SK-N-SH (cell line): ENCODE results near the gene CDHR3. TPM values are rescaled to one million over a fixed set of nuclear protein-coding genes. Genes with fewer than 3 reads are reported as not detected.

Experiments
- CTCF ChIA-PET: fragments of 300-600, 350-600 bp; formaldehyde crosslinking; extraction: SDS; loops from one replicate; lab custom pipeline; 2021; lab: Yijun Ruan, JAX
- POLR2A ChIA-PET: fragments of 350-600 bp; sonication (Branson Sonifier 250); formaldehyde crosslinking; extraction: SDS; loops from one replicate; lab custom pipeline; 2020; ENCODE audit warnings: antibody characterized with exemption, inconsistent platforms; lab: Yijun Ruan, JAX
- DNase-seq: peaks from one replicate; pipeline ENCODE4 v3.0.0; 2012
- H2AFZ ChIP-seq: fragments of 200-600 bp; sonication (generic); 2 replicates; pipeline ENCODE4 v1.8.1; 2016; ENCODE audit warnings: antibody characterized with exemption, mild to moderate bottlenecking, low read depth
- H3F3A ChIP-seq: fragments of 200-600 bp; sonication (generic); replicated peaks from 2 replicates; pipeline ENCODE3; 2016; ENCODE audit warnings: antibody characterized with exemption, mild to moderate bottlenecking; ENCODE audit not compliant: insufficient read depth
- H3K27ac ChIP-seq, 2 experiments: fragments of 200-500 bp in 1 of 2; fragments of 200-600 bp in 1 of 2; sonication (Bioruptor generic) in 1 of 2; sonication (generic), shearing (Covaris generic) in 1 of 2; 2 replicates each; pipeline versions ENCODE4 v1.5.1 to v1.6.1; 2014 to 2016; ENCODE audit warnings: low read depth in 2 of 2, inconsistent platforms in 1 of 2, low read length in 1 of 2, mild to moderate bottlenecking in 1 of 2, mixed read lengths in 1 of 2
- H3K27me3 ChIP-seq: fragments of 200-600 bp; sonication (generic), shearing (Covaris generic); 2 replicates; pipeline ENCODE4 v1.6.1; 2016; ENCODE audit warnings: mixed run types; ENCODE audit not compliant: insufficient read depth
- H3K36me3 ChIP-seq, 2 experiments: fragments of 200-500 bp in 1 of 2; fragments of 200-600 bp in 1 of 2; sonication (Bioruptor generic) in 1 of 2; sonication (generic) in 1 of 2; replicated peaks in 1 of 2; 2 replicates each; pipeline versions ENCODE3 to v1.5.1; 2014 to 2016; ENCODE audit warnings: low read length in 1 of 2, mild to moderate bottlenecking in 1 of 2; ENCODE audit not compliant: insufficient read depth in 2 of 2, control insufficient read depth in 1 of 2
- H3K4me1 ChIP-seq, 2 experiments: fragments of 200-500 bp in 1 of 2; fragments of 200-600 bp in 1 of 2; sonication (Bioruptor generic) in 1 of 2; sonication (generic), shearing (Covaris generic) in 1 of 2; 2 replicates each; pipeline versions ENCODE4 v1.5.1 to v1.6.1; 2014 to 2016; ENCODE audit warnings: low read depth in 1 of 2, low read length in 1 of 2, mixed run types in 1 of 2; ENCODE audit not compliant: insufficient read depth in 2 of 2, control insufficient read depth in 1 of 2
- H3K4me2 ChIP-seq: fragments of 200-600 bp; sonication (generic), shearing (Covaris generic); 2 replicates; pipeline ENCODE4 v1.6.1; 2017; ENCODE audit warnings: mixed run types
- H3K4me3 ChIP-seq, 2 experiments: fragments of 200-500 bp in 1 of 2; fragments of 200-600 bp in 1 of 2; sonication (Bioruptor generic) in 1 of 2; sonication (generic), shearing (Covaris generic) in 1 of 2; 2 replicates each; pipeline versions ENCODE4 v1.5.1 to v1.8.1; 2014 to 2016; ENCODE audit warnings: low read depth in 2 of 2, inconsistent platforms in 1 of 2, low read length in 1 of 2, mild to moderate bottlenecking in 1 of 2, mixed read lengths in 1 of 2, moderate library complexity in 1 of 2
- H3K79me2 ChIP-seq: fragments of 200-600 bp; sonication (generic); 2 replicates; pipeline ENCODE4 v1.8.1; 2017; ENCODE audit warnings: mild to moderate bottlenecking; ENCODE audit not compliant: insufficient read depth
- H3K9ac ChIP-seq: fragments of 200-600 bp; sonication (generic); 2 replicates; pipeline ENCODE4 v1.6.1; 2017; ENCODE audit warnings: mixed run types
- H3K9me2 ChIP-seq: fragments of 200-600 bp; sonication (generic); 2 replicates; pipeline ENCODE4 v1.6.1; 2017; ENCODE audit warnings: mixed run types
- H3K9me3 ChIP-seq: fragments of 200-600 bp; sonication (generic); 2 replicates; pipeline ENCODE4 v1.6.1; 2017; ENCODE audit warnings: mixed run types, mild to moderate bottlenecking, moderate library complexity
- H4K20me1 ChIP-seq: fragments of 200-600 bp; sonication (generic); 2 replicates; pipeline ENCODE4 v1.6.1; 2017; ENCODE audit warnings: mild to moderate bottlenecking, mixed run types; ENCODE audit not compliant: insufficient read depth
- CHD2 ChIP-seq: fragments of 150-350 bp; IDR thresholded peaks from 2 replicates; pipeline ENCODE4 v1.6.1; 2018; ENCODE audit warnings: low read length; ENCODE audit not compliant: partially characterized antibody
- CTCF ChIP-seq: fragments of 200-600 bp; sonication (generic); IDR thresholded peaks from 2 replicates; pipeline ENCODE4 v1.6.1; 2017; ENCODE audit warnings: antibody characterized with exemption, mild to moderate bottlenecking, moderate library complexity
- EZH2phosphoT487 ChIP-seq: fragments of 200-600 bp; sonication (generic); IDR thresholded peaks from 2 replicates; pipeline ENCODE4 v1.6.1; 2017; ENCODE audit warnings: low read depth, mixed run types, mild to moderate bottlenecking, antibody characterized with exemption, moderate library complexity, borderline replicate concordance
- GATA2 ChIP-seq: sonication (generic); formaldehyde crosslinking; IDR thresholded peaks from 2 replicates; pipeline ENCODE4 v1.5.0; 2020; ENCODE audit warnings: mild to moderate bottlenecking, missing genetic modification reagents
- MAX ChIP-seq: IDR thresholded peaks from 2 replicates; pipeline ENCODE4 v1.4.0; 2012; ENCODE audit warnings: low read depth
- MEF2A ChIP-seq: IDR thresholded peaks from 2 replicates; pipeline ENCODE4 v1.4.0; 2012; ENCODE audit warnings: low read depth, borderline replicate concordance
- MXI1 ChIP-seq: IDR thresholded peaks from 2 replicates; pipeline ENCODE4 v1.6.1; 2012; ENCODE audit warnings: mild to moderate bottlenecking, low read depth, low read length, improper control_type of control experiment
- RAD21 ChIP-seq: IDR thresholded peaks from 2 replicates; pipeline ENCODE4 v1.6.1; 2012; ENCODE audit warnings: mild to moderate bottlenecking, low read length
- SMC3 ChIP-seq: IDR thresholded peaks from 2 replicates; pipeline ENCODE4 v1.6.1; 2012; ENCODE audit warnings: low read depth, low read length, improper control_type of control experiment
- ZBTB33 ChIP-seq: IDR thresholded peaks from 2 replicates; pipeline ENCODE4 v1.4.0; 2012; ENCODE audit warnings: low read depth, borderline replicate concordance
- WGBS: methylation state at CpG from one replicate; pipeline ENCODE4 v1.1.6; 2017; ENCODE audit warnings: low lambda C conversion rate; 5-methylcytosine and 5-hydroxymethylcytosine counted together
- polyA plus RNA-seq, 3 experiments: library from polyadenylated mRNA; depleted of rRNA; stranded (reverse); fragments of >200 nt; gene quantifications; 2 replicates each; pipeline ENCODE4 v1.2.3, GENCODE V29; 2012
- TF ChIP-seq, protein P1 (sequence below): IDR thresholded peaks from 2 replicates; pipeline ENCODE4 v1.6.1; 2012; ENCODE audit warnings: mild to moderate bottlenecking, low read depth, low read length, moderate library complexity
- TF ChIP-seq, protein P2 (sequence below): fragments of 150-350 bp; IDR thresholded peaks from 2 replicates; pipeline ENCODE4 v1.6.1; 2017; ENCODE audit warnings: antibody characterized with exemption, low read length, low read depth, borderline replicate concordance
- TF ChIP-seq, protein P3 (sequence below): IDR thresholded peaks from 2 replicates; pipeline ENCODE4; 2012
- TF ChIP-seq, protein P4 (sequence below): IDR thresholded peaks from 2 replicates; pipeline ENCODE4 v1.4.0; 2012; ENCODE audit warnings: low read depth, borderline replicate concordance

Gene CDHR3
- polyA plus RNA-seq, 1 of the 3 experiments (the other 2 are of a cell fraction) = 7.5 TPM

- WGBS = 88% methylated on average over 2 of the region's 4 CpGs
- no peak for DNase-seq
These were observed 42.3 kb upstream of the CDHR3 start for GRCh38 chr7:105920766-105921165.

More at GRCh38 chr7:105920766-105921165, 42.3 kb upstream of the CDHR3 start:
- Histone ChIP-seq H3K4me2 (no peak overlapping the region), H4K20me1 (no peaks in the 10 kb centered on the region), H3K27me3 (no peaks in the 10 kb centered on the region), H3K9ac (no peak overlapping the region), H3K27ac (no peak overlapping the region), H3K79me2 (no peaks in the 10 kb centered on the region), H2AFZ (no peak overlapping the region), H3K9me3 (no peaks in the 10 kb centered on the region; the same call in 1 of the 2 replicates), H3K4me3 (no peak overlapping the region), H3K9me2 (no peaks in the 10 kb centered on the region; the same call in 1 of the 2 replicates), H3K4me1 (0 out of 4 replicates have a peak, but pooled peaks cover 0 to 5% of the 10 kb centered on the region in 2 experiments), H3F3A (peaks cover 4% of the 10 kb centered on the region), H3K36me3 (peaks cover 0 to 9% of the 10 kb centered on the region in 2 experiments)
- TF ChIP-seq, protein P1, sequence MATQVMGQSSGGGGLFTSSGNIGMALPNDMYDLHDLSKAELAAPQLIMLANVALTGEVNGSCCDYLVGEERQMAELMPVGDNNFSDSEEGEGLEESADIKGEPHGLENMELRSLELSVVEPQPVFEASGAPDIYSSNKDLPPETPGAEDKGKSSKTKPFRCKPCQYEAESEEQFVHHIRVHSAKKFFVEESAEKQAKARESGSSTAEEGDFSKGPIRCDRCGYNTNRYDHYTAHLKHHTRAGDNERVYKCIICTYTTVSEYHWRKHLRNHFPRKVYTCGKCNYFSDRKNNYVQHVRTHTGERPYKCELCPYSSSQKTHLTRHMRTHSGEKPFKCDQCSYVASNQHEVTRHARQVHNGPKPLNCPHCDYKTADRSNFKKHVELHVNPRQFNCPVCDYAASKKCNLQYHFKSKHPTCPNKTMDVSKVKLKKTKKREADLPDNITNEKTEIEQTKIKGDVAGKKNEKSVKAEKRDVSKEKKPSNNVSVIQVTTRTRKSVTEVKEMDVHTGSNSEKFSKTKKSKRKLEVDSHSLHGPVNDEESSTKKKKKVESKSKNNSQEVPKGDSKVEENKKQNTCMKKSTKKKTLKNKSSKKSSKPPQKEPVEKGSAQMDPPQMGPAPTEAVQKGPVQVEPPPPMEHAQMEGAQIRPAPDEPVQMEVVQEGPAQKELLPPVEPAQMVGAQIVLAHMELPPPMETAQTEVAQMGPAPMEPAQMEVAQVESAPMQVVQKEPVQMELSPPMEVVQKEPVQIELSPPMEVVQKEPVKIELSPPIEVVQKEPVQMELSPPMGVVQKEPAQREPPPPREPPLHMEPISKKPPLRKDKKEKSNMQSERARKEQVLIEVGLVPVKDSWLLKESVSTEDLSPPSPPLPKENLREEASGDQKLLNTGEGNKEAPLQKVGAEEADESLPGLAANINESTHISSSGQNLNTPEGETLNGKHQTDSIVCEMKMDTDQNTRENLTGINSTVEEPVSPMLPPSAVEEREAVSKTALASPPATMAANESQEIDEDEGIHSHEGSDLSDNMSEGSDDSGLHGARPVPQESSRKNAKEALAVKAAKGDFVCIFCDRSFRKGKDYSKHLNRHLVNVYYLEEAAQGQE = no peak
- TF ChIP-seq MXI1 = no peak
- TF ChIP-seq MAX = no peak
- no peak for TF ChIP-seq SMC3
- TF ChIP-seq CHD2 = no peak
- TF ChIP-seq EZH2phosphoT487 = no peak
- TF ChIP-seq ZBTB33 = no peak
- TF ChIP-seq, protein P2, sequence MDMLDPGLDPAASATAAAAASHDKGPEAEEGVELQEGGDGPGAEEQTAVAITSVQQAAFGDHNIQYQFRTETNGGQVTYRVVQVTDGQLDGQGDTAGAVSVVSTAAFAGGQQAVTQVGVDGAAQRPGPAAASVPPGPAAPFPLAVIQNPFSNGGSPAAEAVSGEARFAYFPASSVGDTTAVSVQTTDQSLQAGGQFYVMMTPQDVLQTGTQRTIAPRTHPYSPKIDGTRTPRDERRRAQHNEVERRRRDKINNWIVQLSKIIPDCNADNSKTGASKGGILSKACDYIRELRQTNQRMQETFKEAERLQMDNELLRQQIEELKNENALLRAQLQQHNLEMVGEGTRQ = no peak
- TF ChIP-seq CTCF = no peak
- no peak for TF ChIP-seq MEF2A
- TF ChIP-seq, protein P3, sequence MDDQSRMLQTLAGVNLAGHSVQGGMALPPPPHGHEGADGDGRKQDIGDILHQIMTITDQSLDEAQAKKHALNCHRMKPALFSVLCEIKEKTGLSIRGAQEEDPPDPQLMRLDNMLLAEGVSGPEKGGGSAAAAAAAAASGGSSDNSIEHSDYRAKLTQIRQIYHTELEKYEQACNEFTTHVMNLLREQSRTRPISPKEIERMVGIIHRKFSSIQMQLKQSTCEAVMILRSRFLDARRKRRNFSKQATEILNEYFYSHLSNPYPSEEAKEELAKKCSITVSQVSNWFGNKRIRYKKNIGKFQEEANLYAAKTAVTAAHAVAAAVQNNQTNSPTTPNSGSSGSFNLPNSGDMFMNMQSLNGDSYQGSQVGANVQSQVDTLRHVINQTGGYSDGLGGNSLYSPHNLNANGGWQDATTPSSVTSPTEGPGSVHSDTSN = no peak
- TF ChIP-seq, protein P4, sequence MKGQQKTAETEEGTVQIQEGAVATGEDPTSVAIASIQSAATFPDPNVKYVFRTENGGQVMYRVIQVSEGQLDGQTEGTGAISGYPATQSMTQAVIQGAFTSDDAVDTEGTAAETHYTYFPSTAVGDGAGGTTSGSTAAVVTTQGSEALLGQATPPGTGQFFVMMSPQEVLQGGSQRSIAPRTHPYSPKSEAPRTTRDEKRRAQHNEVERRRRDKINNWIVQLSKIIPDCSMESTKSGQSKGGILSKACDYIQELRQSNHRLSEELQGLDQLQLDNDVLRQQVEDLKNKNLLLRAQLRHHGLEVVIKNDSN = no peak
- TF ChIP-seq RAD21 = no peak
- no peak for TF ChIP-seq GATA2 (CRISPR knock-in tag)
- ChIA-PET CTCF (no interaction called here), POLR2A (no interaction called here)
